Esophagus muscularis mucosa (tissue), 4 donors: Measurements from ENCODE around the gene BMAL2. TPM values are rescaled to one million over a fixed set of nuclear protein-coding genes. Genes with fewer than 3 reads are reported as not detected.

ENCODE experiments used
- DNase-seq: peaks from one replicate; pipeline ENCODE4 v3.0.0-alpha.2; 2017; ENCODE audit errors: extremely low spot score
- H3K27ac ChIP-seq, 4 donors: fragments of 200-600 bp; sonication (generic); replicated peaks in 1 of 4; 1 replicate in 3 of 4; 2 replicates in 1 of 4; pipeline ENCODE4 v1.5.1; 2016 to 2019; ENCODE audit warnings: mild to moderate bottlenecking in 1 of 4
- H3K27me3 ChIP-seq, 4 donors: fragments of 200-600 bp; sonication (generic); one replicate each; pipeline versions ENCODE4 v1.5.1 to v1.6.0; 2016 to 2019
- H3K36me3 ChIP-seq, 4 donors: fragments of 200-600 bp; sonication (generic); one replicate each; pipeline ENCODE4 v1.5.1; 2016 to 2019
- H3K4me1 ChIP-seq, 4 donors: fragments of 200-600 bp; sonication (generic); one replicate each; pipeline ENCODE4 v1.5.1; 2016 to 2019
- H3K4me3 ChIP-seq, 4 donors: fragments of 200-600 bp; sonication (generic); 1 replicate in 2 of 4; 2 replicates in 2 of 4; pipeline ENCODE4 v1.5.1; 2016 to 2019; ENCODE audit warnings: mild to moderate bottlenecking in 4 of 4, moderate library complexity in 1 of 4
- H3K9me3 ChIP-seq, 4 donors: fragments of 200-600 bp; sonication (generic); 1 replicate in 3 of 4; 2 replicates in 1 of 4; pipeline ENCODE4 v1.5.1; 2016 to 2019
- EP300 ChIP-seq: sonication (generic); formaldehyde crosslinking; IDR thresholded peaks from one replicate; pipeline ENCODE4 v1.6.1; 2017; ENCODE audit warnings: antibody characterized with exemption
- POLR2A ChIP-seq: fragments of 450-650 bp; IDR thresholded peaks from one replicate; pipeline ENCODE4 v1.6.1; 2017; ENCODE audit warnings: antibody characterized with exemption, moderate library complexity, mild to moderate bottlenecking, low read depth
- POLR2AphosphoS5 ChIP-seq, 2 donors: sonication (generic); formaldehyde crosslinking; IDR thresholded peaks; one replicate each; pipeline ENCODE4 v1.6.1; 2017; ENCODE audit warnings: antibody characterized with exemption in 2 of 2
- WGBS: methylation state at CpG from one replicate; pipeline ENCODE4 v1.1.5; 2018; 5-methylcytosine and 5-hydroxymethylcytosine counted together
- intact Hi-C: fragments of 100-400 bp; cut with DNase I; formaldehyde crosslinking; loops from one replicate; pipeline ENCODE4 v1.15.1; 2023
- total RNA-seq, 4 donors: library from RNA; depleted of rRNA; stranded (reverse); fragments of >200 nt; gene quantifications; one replicate each; pipeline versions ENCODE4 v1.1.0 to v1.2.1, GENCODE V29; 2016
- TF ChIP-seq, protein P1 (sequence below), 3 experiments: fragments of 200-600 bp in 2 of 3; fragments of 450-650 bp in 1 of 3; sonication (generic) in 2 of 3; IDR thresholded peaks; one replicate each; pipeline ENCODE4 v1.5.1; 2017 to 2019; ENCODE audit warnings: antibody characterized with exemption in 3 of 3, mild to moderate bottlenecking in 2 of 3, moderate library complexity in 1 of 3

BMAL2 gene
- total RNA-seq, 4 donors from 2014 or later: 3.6 to 7.3 (median 5.0) TPM

- Histone ChIP-seq H3K36me3 (no peaks in the 10 kb centered on the region), H3K27me3 (no peaks in the 10 kb centered on the region), H3K27ac (peak overlapping the region in 2 of 4 donors; percentile 46 to 58), H3K4me3 (no peak overlapping the region), H3K9me3 (no peaks in the 10 kb centered on the region), H3K4me1 (peaks cover 54 to 92% (median 81%) of the 10 kb centered on the region in 4 donors)
- TF ChIP-seq, protein P1, sequence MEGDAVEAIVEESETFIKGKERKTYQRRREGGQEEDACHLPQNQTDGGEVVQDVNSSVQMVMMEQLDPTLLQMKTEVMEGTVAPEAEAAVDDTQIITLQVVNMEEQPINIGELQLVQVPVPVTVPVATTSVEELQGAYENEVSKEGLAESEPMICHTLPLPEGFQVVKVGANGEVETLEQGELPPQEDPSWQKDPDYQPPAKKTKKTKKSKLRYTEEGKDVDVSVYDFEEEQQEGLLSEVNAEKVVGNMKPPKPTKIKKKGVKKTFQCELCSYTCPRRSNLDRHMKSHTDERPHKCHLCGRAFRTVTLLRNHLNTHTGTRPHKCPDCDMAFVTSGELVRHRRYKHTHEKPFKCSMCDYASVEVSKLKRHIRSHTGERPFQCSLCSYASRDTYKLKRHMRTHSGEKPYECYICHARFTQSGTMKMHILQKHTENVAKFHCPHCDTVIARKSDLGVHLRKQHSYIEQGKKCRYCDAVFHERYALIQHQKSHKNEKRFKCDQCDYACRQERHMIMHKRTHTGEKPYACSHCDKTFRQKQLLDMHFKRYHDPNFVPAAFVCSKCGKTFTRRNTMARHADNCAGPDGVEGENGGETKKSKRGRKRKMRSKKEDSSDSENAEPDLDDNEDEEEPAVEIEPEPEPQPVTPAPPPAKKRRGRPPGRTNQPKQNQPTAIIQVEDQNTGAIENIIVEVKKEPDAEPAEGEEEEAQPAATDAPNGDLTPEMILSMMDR (IDR thresholded peaks at IDR 0.05): no peak
- no peak for TF ChIP-seq POLR2A
- no peak for TF ChIP-seq EP300
- no peak for TF ChIP-seq POLR2AphosphoS5 (IDR thresholded peaks at IDR 0.05)
- intact Hi-C loops: no loop called here
- WGBS: 76% methylated on average over 3 of the region's 3 CpGs
- no peak for DNase-seq
These were observed 43.2 kb upstream of the BMAL2 start for GRCh38 chr12:27289414-27289813.

- no peaks in the 10 kb centered on the region for H3K27me3 ChIP-seq
- H3K27ac ChIP-seq: peak overlapping the region in 2 of 4 donors; percentile 12 to 58
- no peaks in the 10 kb centered on the region for H3K9me3 ChIP-seq
- no peaks in the 10 kb centered on the region for H3K36me3 ChIP-seq
- no peak for DNase-seq
- H3K4me1 ChIP-seq: peaks cover 53 to 92% (median 81%) of the 10 kb centered on the region in 4 donors
- intact Hi-C loops: no loop called here
- 68% methylated on average over 4 of the region's 4 CpGs for WGBS
- H3K4me3 ChIP-seq: no peak overlapping the region
- TF ChIP-seq POLR2AphosphoS5 (IDR thresholded peaks at IDR 0.05) (no peak), POLR2A (no peak), EP300 (no peak)
- TF ChIP-seq, protein P1 (IDR thresholded peaks at IDR 0.05): no peak
These were observed 42.0 kb upstream of the BMAL2 start for GRCh38 chr12:27290501-27291168.

- intact Hi-C loops: no loop called here
- Histone ChIP-seq H3K27me3 (no peaks in the 10 kb centered on the region), H3K36me3 (no peaks in the 10 kb centered on the region), H3K4me1 (peaks cover 49 to 89% (median 78%) of the 10 kb centered on the region in 4 donors), H3K4me3 (no peak overlapping the region), H3K27ac (peak overlapping the region in 3 of 4 donors; percentile 12 to 58 (median 40)), H3K9me3 (no peaks in the 10 kb centered on the region)
- no peak for DNase-seq
- TF ChIP-seq EP300 (no peak), POLR2A (no peak), POLR2AphosphoS5 (IDR thresholded peaks at IDR 0.05) (no peak)
- TF ChIP-seq, protein P1 (IDR thresholded peaks at IDR 0.05): no peak
- 21% methylated on average over 1 of the region's 1 CpG for WGBS
These were observed 40.8 kb upstream of the BMAL2 start for GRCh38 chr12:27291862-27292261.

GRCh38 chr12:27292718-27293117 is 39.9 kb upstream of the BMAL2 start:
- H3K4me1 ChIP-seq: peaks cover 49 to 94% (median 84%) of the 10 kb centered on the region in 4 donors
- 85% methylated on average over 2 of the region's 2 CpGs for WGBS
- intact Hi-C loops: no loop called here

More at GRCh38 chr12:27292718-27293117, 39.9 kb upstream of the BMAL2 start:
- Histone ChIP-seq H3K27ac (peak overlapping the region; percentile 2 to 58 (median 32)), H3K4me3 (no peak overlapping the region), H3K36me3 (peaks cover 0 to 3% (median 2%) of the 10 kb centered on the region in 4 donors), H3K9me3 (no peaks in the 10 kb centered on the region), H3K27me3 (no peaks in the 10 kb centered on the region)
- no peak for DNase-seq
- TF ChIP-seq POLR2A (no peak), EP300 (no peak), POLR2AphosphoS5 (IDR thresholded peaks at IDR 0.05) (no peak)
- TF ChIP-seq, protein P1 (IDR thresholded peaks at IDR 0.05): no peak
